Ishikawa (cell line): ENCODE results near the gene KLF16.

Experiments used
- CEBPB ChIP-seq: IDR thresholded peaks from 2 replicates; pipeline ENCODE4 v1.6.1; 2012
- CREB1 ChIP-seq: IDR thresholded peaks from 2 replicates; pipeline ENCODE4 v1.6.1; 2012; ENCODE audit warnings: low read depth
- EGR1 ChIP-seq: IDR thresholded peaks from 2 replicates; pipeline ENCODE4 v1.6.1; 2012
- EP300 ChIP-seq: IDR thresholded peaks from 2 replicates; pipeline ENCODE4 v1.6.1; 2012; ENCODE audit warnings: borderline replicate concordance
- FOXM1 ChIP-seq: IDR thresholded peaks from 2 replicates; pipeline ENCODE4 v1.6.1; 2012; ENCODE audit warnings: low read depth, borderline replicate concordance
- NFIC ChIP-seq: IDR thresholded peaks from 2 replicates; pipeline ENCODE4 v1.6.1; 2012
- RAD21 ChIP-seq: IDR thresholded peaks from 2 replicates; pipeline ENCODE4 v1.6.1; 2012; ENCODE audit warnings: low read depth
- TAF1 ChIP-seq: IDR thresholded peaks from 2 replicates; pipeline ENCODE4 v1.6.1; 2012; ENCODE audit warnings: low read depth, mild to moderate bottlenecking
- TCF12 ChIP-seq: IDR thresholded peaks from 2 replicates; pipeline ENCODE4 v1.6.1; 2012; ENCODE audit warnings: low read depth
- TEAD4 ChIP-seq: IDR thresholded peaks from 2 replicates; pipeline ENCODE4 v1.6.1; 2012
- YY1 ChIP-seq: IDR thresholded peaks from 2 replicates; pipeline ENCODE4 v1.6.1; 2012; ENCODE audit warnings: low read depth
- ZBTB7A ChIP-seq: IDR thresholded peaks from 2 replicates; pipeline ENCODE4 v1.6.1; 2012; ENCODE audit warnings: low read depth
- TF ChIP-seq, protein P1 (sequence below): IDR thresholded peaks from 2 replicates; pipeline ENCODE4 v1.6.1; 2012
- TF ChIP-seq, protein P2 (sequence below): IDR thresholded peaks from 2 replicates; pipeline ENCODE4 v1.6.1; 2012
- TF ChIP-seq, protein P3 (sequence below): IDR thresholded peaks from 2 replicates; pipeline ENCODE4 v1.6.1; 2012; ENCODE audit warnings: low read depth, mild to moderate bottlenecking

KLF16 gene

DNA sequence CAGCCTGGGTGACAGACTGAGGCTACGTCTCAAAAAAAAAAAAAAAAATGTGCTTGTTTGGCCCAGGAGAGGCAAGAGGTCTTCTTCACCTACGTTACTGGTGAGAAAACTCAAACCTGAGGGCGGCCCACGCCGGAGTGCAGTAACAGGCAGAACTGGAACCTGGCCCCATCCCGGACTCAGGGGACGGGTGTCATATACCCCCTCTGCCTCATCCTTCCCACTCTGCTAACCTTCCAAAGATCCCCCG is 41.4 kb upstream of the KLF16 start:
- TF ChIP-seq CEBPB: no peak
- no peak for TF ChIP-seq YY1
- TF ChIP-seq, protein P1, sequence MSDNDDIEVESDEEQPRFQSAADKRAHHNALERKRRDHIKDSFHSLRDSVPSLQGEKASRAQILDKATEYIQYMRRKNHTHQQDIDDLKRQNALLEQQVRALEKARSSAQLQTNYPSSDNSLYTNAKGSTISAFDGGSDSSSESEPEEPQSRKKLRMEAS: no peak
- TF ChIP-seq FOXM1: no peak
- no peak for TF ChIP-seq NFIC
- TF ChIP-seq EP300: no peak

DNA sequence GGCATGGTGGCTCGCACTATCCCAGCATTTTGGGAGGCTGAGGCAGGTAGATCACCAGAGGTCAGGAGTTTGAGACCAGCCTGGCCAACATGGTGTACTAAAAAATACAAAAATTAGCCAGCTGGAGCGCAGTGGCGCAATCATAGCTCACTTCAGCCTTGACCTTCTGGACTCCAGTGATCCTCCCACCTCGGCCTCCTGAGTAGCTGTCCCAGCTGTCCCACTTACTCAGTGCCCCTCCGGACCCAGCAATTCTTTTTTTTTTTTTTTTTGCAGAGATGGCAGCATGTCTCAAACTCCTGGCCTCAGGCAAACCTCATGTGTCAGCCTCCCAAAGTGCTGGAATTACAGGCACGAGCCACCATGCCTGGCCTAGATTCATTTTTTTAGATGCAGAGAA is 39.5 kb upstream of the KLF16 start:
- TF ChIP-seq RAD21 (no peak), FOXM1 (no peak), TAF1 (no peak), ZBTB7A (no peak), EGR1 (no peak), TEAD4 (no peak), NFIC (no peak), CEBPB (no peak)
- TF ChIP-seq, protein P2, sequence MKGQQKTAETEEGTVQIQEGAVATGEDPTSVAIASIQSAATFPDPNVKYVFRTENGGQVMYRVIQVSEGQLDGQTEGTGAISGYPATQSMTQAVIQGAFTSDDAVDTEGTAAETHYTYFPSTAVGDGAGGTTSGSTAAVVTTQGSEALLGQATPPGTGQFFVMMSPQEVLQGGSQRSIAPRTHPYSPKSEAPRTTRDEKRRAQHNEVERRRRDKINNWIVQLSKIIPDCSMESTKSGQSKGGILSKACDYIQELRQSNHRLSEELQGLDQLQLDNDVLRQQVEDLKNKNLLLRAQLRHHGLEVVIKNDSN: no peak
- TF ChIP-seq, protein P3, sequence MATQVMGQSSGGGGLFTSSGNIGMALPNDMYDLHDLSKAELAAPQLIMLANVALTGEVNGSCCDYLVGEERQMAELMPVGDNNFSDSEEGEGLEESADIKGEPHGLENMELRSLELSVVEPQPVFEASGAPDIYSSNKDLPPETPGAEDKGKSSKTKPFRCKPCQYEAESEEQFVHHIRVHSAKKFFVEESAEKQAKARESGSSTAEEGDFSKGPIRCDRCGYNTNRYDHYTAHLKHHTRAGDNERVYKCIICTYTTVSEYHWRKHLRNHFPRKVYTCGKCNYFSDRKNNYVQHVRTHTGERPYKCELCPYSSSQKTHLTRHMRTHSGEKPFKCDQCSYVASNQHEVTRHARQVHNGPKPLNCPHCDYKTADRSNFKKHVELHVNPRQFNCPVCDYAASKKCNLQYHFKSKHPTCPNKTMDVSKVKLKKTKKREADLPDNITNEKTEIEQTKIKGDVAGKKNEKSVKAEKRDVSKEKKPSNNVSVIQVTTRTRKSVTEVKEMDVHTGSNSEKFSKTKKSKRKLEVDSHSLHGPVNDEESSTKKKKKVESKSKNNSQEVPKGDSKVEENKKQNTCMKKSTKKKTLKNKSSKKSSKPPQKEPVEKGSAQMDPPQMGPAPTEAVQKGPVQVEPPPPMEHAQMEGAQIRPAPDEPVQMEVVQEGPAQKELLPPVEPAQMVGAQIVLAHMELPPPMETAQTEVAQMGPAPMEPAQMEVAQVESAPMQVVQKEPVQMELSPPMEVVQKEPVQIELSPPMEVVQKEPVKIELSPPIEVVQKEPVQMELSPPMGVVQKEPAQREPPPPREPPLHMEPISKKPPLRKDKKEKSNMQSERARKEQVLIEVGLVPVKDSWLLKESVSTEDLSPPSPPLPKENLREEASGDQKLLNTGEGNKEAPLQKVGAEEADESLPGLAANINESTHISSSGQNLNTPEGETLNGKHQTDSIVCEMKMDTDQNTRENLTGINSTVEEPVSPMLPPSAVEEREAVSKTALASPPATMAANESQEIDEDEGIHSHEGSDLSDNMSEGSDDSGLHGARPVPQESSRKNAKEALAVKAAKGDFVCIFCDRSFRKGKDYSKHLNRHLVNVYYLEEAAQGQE: no peak
- TF ChIP-seq, protein P1: no peak

DNA sequence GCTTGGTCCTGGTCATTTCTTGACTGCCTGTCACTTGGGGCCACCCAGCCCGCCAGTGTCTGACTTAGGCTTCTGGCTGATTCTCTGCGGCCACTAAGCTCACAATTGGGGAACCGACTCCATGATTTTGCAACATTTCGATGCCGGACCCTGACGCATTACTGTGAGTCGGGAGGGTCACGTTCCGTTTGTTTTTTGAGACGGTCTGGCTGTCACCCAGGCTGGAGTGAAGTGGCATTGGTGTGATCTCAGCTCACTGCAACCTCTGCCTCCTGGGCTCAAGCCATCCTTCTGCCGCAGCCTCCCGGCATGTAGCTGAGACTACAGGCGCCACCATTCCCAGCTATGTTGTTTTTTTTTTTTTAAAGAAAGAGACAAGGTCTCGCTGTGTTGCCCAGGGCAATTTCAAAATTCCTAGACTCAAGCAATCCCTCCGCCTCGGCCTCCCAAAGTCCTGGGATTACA is 38.6 kb upstream of the KLF16 start:
- no peak for TF ChIP-seq EP300
- TF ChIP-seq, protein P1: no peak
- no peak for TF ChIP-seq TEAD4
- no peak for TF ChIP-seq CEBPB
- no peak for TF ChIP-seq TCF12
- no peak for TF ChIP-seq YY1
- no peak for TF ChIP-seq CREB1

DNA sequence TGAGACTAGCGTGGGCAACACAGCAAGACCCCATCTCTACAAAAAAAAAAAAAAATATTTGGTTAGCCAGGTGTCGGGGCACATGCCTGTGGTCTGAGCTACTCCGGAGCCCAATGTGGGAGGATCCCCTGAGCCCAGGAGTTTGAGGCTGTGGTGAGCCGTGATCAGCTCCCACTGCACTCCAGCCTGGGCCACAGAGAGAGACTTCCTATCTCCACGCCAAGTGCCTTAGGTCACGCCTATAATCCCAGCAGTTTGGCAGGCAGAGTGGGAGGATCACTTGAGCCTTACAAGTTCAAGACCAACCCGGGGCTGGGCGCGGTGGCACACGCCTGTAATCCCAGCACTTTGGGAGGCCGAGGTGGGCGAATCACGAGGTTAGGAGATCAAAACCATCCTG is 33.1 kb upstream of the KLF16 start:
- no peak for TF ChIP-seq FOXM1
- no peak for TF ChIP-seq ZBTB7A

DNA sequence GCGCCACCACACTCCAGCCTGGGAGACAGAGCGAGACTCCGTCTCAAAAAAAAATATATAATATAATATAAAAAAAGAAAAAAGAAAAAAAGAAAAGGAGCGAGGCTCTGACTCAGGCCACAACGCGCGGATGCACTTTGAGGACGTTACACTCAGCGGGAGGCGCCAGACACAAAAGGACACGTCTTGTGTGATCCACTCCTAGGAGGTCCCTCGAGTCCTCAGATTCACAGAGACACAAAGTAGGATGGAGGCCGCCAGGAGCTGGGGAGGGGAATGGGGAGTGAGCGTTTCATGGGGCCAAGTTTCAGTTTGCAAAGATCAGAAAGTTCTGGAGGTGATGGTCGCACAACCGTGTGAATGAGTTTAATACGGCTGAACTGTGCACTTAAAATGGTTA is 30.4 kb upstream of the KLF16 start:
- no peak for TF ChIP-seq CEBPB
- TF ChIP-seq YY1: no peak
- TF ChIP-seq, protein P3: no peak
- TF ChIP-seq CREB1: no peak
- TF ChIP-seq FOXM1: no peak
- TF ChIP-seq TCF12: no peak

DNA sequence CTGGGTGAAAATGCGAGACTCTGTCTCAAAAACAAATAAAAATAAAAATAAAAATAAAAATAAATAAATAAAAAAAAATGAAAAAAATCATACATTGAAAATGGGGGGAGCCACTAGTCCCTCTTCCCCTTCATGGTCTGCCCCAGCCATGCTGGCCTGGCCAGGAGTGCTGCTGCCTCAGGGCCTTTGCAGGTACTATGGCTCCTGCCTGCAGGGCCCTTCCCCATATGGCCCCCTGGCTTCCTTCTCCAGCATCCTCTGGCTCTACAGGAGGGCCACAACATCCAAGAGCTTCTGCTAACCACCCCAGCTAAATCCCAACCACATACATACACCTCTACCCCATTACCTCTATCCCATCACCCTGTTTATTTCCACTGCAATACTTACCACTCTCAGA is 26.5 kb upstream of the KLF16 start:
- TF ChIP-seq RAD21: no peak
- no peak for TF ChIP-seq TAF1

DNA sequence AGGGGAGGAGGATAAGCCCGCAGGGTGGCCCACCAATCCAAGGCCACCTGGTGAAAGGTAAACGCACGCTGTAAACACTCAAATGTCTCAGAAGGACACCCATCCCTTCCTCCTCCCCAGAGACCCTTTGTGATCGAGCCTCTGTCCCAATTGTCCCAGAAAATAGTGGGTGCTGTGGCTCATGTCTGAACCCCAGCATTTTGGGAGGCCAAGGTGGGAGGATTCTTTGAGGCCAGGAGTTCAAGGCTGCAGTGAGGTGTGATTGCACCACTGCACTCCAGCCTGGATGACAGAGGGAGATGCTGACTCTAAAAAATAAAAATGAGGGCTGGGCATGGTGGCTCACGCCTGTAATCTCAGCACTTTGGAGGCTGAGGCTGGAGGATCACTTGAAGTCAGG is 25.0 kb upstream of the KLF16 start:
- TF ChIP-seq NFIC (no peak), EP300 (no peak), TAF1 (no peak), TCF12 (no peak), FOXM1 (no peak), YY1 (no peak), CEBPB (no peak), TEAD4 (no peak), ZBTB7A (no peak), RAD21 (no peak), CREB1 (no peak), EGR1 (no peak)
- TF ChIP-seq, protein P2: no peak
- TF ChIP-seq, protein P3: no peak
- TF ChIP-seq, protein P1: no peak
